ENCODE data around the gene VSIG8. TPM values are rescaled to one million over a fixed set of nuclear protein-coding genes. Genes with fewer than 3 reads are reported as not detected.

Gene VSIG8
- total and polyA plus RNA-seq, 2 of the 8 experiments (the other 6 are each of a cell fraction or from before 2014, with no cell fraction given), result not detected

- Histone ChIP-seq H3K27ac (ENCODE audit: low read depth, low read length) (no peak overlapping the region), H2BK5ac (ENCODE audit: low read depth, low read length) (no peak overlapping the region), H3K14ac (ENCODE audit: insufficient read length) (no peak overlapping the region), H2BK20ac (ENCODE audit: low read length) (no peak overlapping the region), H4K20me1 (replicated peaks in 1 of 2; ENCODE audit: control insufficient read depth in 1 of 2, insufficient read depth in 2 of 2, low read length in 2 of 2) (no peaks in the 10 kb centered on the region), H3K18ac (ENCODE audit: extremely low read depth, low read length) (no peak overlapping the region), H2BK12ac (ENCODE audit: low read depth, low read length) (no peak overlapping the region), H3K36me3 (ENCODE audit: control insufficient read depth in 2 of 4, insufficient read depth in 4 of 4, low read length in 3 of 4) (no peaks in the 10 kb centered on the region), H4K91ac (replicated peaks; ENCODE audit: insufficient read length, low read length) (no peak overlapping the region), H3K79me2 (ENCODE audit: control insufficient read depth in 1 of 2, insufficient read depth in 2 of 2, low read length in 2 of 2) (no peaks in the 10 kb centered on the region), H3K9me3 (ENCODE audit: insufficient read depth in 2 of 2, low read depth in 1 of 2, low read length in 1 of 2) (no peaks in the 10 kb centered on the region), H3K79me1 (ENCODE audit: low read depth, low read length) (no peaks in the 10 kb centered on the region), H2BK15ac (ENCODE audit: low read length) (no peak overlapping the region), H3K23ac (ENCODE audit: insufficient read length) (no peak overlapping the region), H3K4me2 (ENCODE audit: insufficient read depth in 1 of 2, low read depth in 2 of 2, low read length in 2 of 2) (no peak overlapping the region), H3K56ac (replicated peaks; ENCODE audit: insufficient read length, low read depth, low read length) (no peak overlapping the region), H3K4me3 (ENCODE audit: extremely low read depth in 1 of 4, insufficient read depth in 2 of 4, low read depth in 3 of 4, low read length in 4 of 4) (no peak overlapping the region), H2AK5ac (ENCODE audit: low read depth, low read length) (no peak overlapping the region), H3K4ac (replicated peaks; ENCODE audit: insufficient read length, low read depth, low read length) (no peak overlapping the region), H4K8ac (ENCODE audit: extremely low read depth, insufficient read depth, low read length) (no peak overlapping the region), H3K23me2 (ENCODE audit: low read depth, low read length) (no peaks in the 10 kb centered on the region), H3K9ac (replicated peaks in 1 of 4; ENCODE audit: extremely low read depth in 1 of 4, low read depth in 3 of 4, low read length in 3 of 4) (no peak overlapping the region), H2AFZ (ENCODE audit: low read length) (no peak overlapping the region), H3K27me3 (replicated peaks in 1 of 4; ENCODE audit: control insufficient read depth in 3 of 4, extremely low read depth in 1 of 4, insufficient read depth in 3 of 4, low read length in 3 of 4) (peaks cover 0 to 11% (median 2%) of the 10 kb centered on the region in 4 experiments; a peak in 4 of 7 replicates), H2BK120ac (replicated peaks; ENCODE audit: low read depth, low read length) (no peak overlapping the region), H3K4me1 (replicated peaks in 1 of 4; ENCODE audit: control insufficient read depth in 3 of 4, insufficient read depth in 4 of 4, low read length in 3 of 4) (peaks cover 0 to 4% (median 2%) of the 10 kb centered on the region in 4 experiments; a peak in 1 of 7 replicates), H4K5ac (ENCODE audit: insufficient read length, low read depth, low read length) (no peak overlapping the region)
- POLR2A ChIA-PET (ENCODE audit: partially characterized antibody), result interaction anchor here (1.0 kb wide), 1 partner anchor 30 kb away, joined by 3 read pairs; no protein-coding TSS in a partner anchor
- no peak for DNase-seq (ENCODE audit: low read depth in 1 of 2, low spot score in 2 of 2)
- CTCF ChIA-PET (ENCODE audit: partially characterized antibody), result interaction anchor here (0.8 to 11.2 kb wide), 25 partner anchors 8 to 617 kb away, joined by 3 to 175 read pairs (median 5); partner anchors contain the start of genes FCRL6 and VSIG8
- FAIRE-seq, result no peak
- WGBS, 2 experiments (ENCODE audit: extremely low coverage in 1 of 2, insufficient coverage in 1 of 2, insufficient read length in 1 of 2, insufficient replicate concordance in 2 of 2, low coverage in 1 of 2, low lambda C conversion rate in 2 of 2, missing lambda C conversion rate in 1 of 2), result 88% methylated on average over 10 of the region's 11 CpGs; no CpG with 5 or more reads in 1 of the 2 experiments
- TF ChIP-seq JUND (IDR thresholded peaks at IDR 0.05; ENCODE audit: low read length) (no peak), RBBP5 (IDR thresholded peaks at IDR 0.05; ENCODE audit: borderline replicate concordance, low read depth, low read length) (no peak), POLR2AphosphoS5 (IDR thresholded peaks at IDR 0.05; ENCODE audit: low read depth, low read length) (no peak), ATF2 (IDR thresholded peaks at IDR 0.05; ENCODE audit: low read length) (no peak), EZH2 (IDR thresholded peaks at IDR 0.05; ENCODE audit: low read depth, low read length, severe bottlenecking) (no peak), SP4 (IDR thresholded peaks at IDR 0.05; ENCODE audit: low read length) (no peak), TCF12 (IDR thresholded peaks at IDR 0.05; ENCODE audit: low read depth, low read length) (no peak), SP1 (IDR thresholded peaks at IDR 0.05; ENCODE audit: low read depth, low read length) (no peak), CBX8 (IDR thresholded peaks at IDR 0.05; ENCODE audit: borderline replicate concordance, low read depth, low read length) (no peak), CHD1 (IDR thresholded peaks at IDR 0.05; ENCODE audit: low read depth, low read length) (no peak), KDM1A (IDR thresholded peaks at IDR 0.05; ENCODE audit: borderline replicate concordance, low read length) (no peak), TEAD4 (IDR thresholded peaks at IDR 0.05; ENCODE audit: low read depth, low read length) (no peak)
These were observed 33.7 kb downstream of the VSIG8 start for GRCh38 chr1:159828581-159829272.
